GM18907 (cell line): Measurements from ENCODE around the gene VPS37D.
"Not testable (repeated sequence)": the region's sequence is repeated elsewhere in the genome, so short reads cannot be mapped to it uniquely, and the experiment has no call there.

Experiments
- ATAC-seq: cut with Tn5 transposase; IDR thresholded peaks from one replicate; pipeline ENCODE4 v1.9.1; 2021; ENCODE audit warnings: mild to moderate bottlenecking, moderate library complexity; ENCODE audit not compliant: unreplicated experiment

VPS37D gene

GRCh38 chr7:73667344-73668102 lies at the start of gene VPS37D:
Gene VPS37D, plus strand, starts transcription at chr7:73667831. Its CDS starts 128 bp downstream, at chr7:73667959.
- ATAC-seq = peak; percentile 87

- ATAC-seq = no peak
Measured at GRCh38 chr7:73618538-73618937, 49.1 kb upstream of the VPS37D start.

GRCh38 chr7:73619394-73619793 lies 48.2 kb upstream of the VPS37D start:
- ATAC-seq = not testable (repeated sequence)

- ATAC-seq = no peak
Measured at GRCh38 chr7:73621168-73622063, 46.2 kb upstream of the VPS37D start.

- no peak for ATAC-seq
Measured at GRCh38 chr7:73622527-73622908, 45.1 kb upstream of the VPS37D start.

GRCh38 chr7:73622909-73623797 lies 44.5 kb upstream of the VPS37D start:
- no peak for ATAC-seq

GRCh38 chr7:73623798-73624668 lies 43.6 kb upstream of the VPS37D start, which contains the start of gene MLXIPL:
Gene MLXIPL, minus strand, starts transcription at chr7:73624522. Its CDS starts 30 bp downstream, at chr7:73624492.
- no peak for ATAC-seq

- ATAC-seq = no peak
Measured at GRCh38 chr7:73624669-73625001, 43.0 kb upstream of the VPS37D start.

- no peak for ATAC-seq
Measured at GRCh38 chr7:73625276-73625675, 42.4 kb upstream of the VPS37D start.

- ATAC-seq = no peak
Measured at GRCh38 chr7:73626814-73627213, 40.8 kb upstream of the VPS37D start.

- ATAC-seq = no peak
Measured at GRCh38 chr7:73628504-73628903, 39.1 kb upstream of the VPS37D start.

- ATAC-seq = no peak
Measured at GRCh38 chr7:73631558-73631957, 36.1 kb upstream of the VPS37D start.

- ATAC-seq = no peak
Measured at GRCh38 chr7:73633323-73633722, 34.3 kb upstream of the VPS37D start.

GRCh38 chr7:73633844-73634243 lies 33.8 kb upstream of the VPS37D start:
- no peak for ATAC-seq

- ATAC-seq = no peak
Measured at GRCh38 chr7:73635428-73636200, 32.0 kb upstream of the VPS37D start.

GRCh38 chr7:73638911-73639310 lies 28.7 kb upstream of the VPS37D start:
- ATAC-seq = no peak

- no peak for ATAC-seq
Measured at GRCh38 chr7:73642834-73643233, 24.8 kb upstream of the VPS37D start.

- no peak for ATAC-seq
Measured at GRCh38 chr7:73644688-73645286, 22.8 kb upstream of the VPS37D start.

- ATAC-seq = no peak
Measured at GRCh38 chr7:73645643-73646174, 21.9 kb upstream of the VPS37D start.
